H9 (cell line): ENCODE measurements around the gene PPP1R16B. TPM values are rescaled to one million over a fixed set of nuclear protein-coding genes. Genes with fewer than 3 reads are reported as not detected.

Experiments
- DNase-seq: peaks from one replicate; pipeline ENCODE4 v3.0.0-alpha.2; 2017
- H2AFZ ChIP-seq: one replicate; pipeline ENCODE4 v1.6.1; 2013; ENCODE audit warnings: mild to moderate bottlenecking, low read length, control low read depth, moderate library complexity
- H2AK5ac ChIP-seq: 2 replicates; pipeline ENCODE4 v1.6.1; 2013; ENCODE audit warnings: low read length, control low read depth, mixed read lengths; ENCODE audit not compliant: insufficient read length
- H2BK120ac ChIP-seq: one replicate; pipeline ENCODE4 v1.6.1; 2013; ENCODE audit warnings: low read depth, mild to moderate bottlenecking, low read length, control low read depth, inconsistent platforms; ENCODE audit not compliant: poor library complexity, severe bottlenecking
- H2BK12ac ChIP-seq: 2 replicates; pipeline ENCODE4 v1.6.1; 2013; ENCODE audit warnings: low read length, control low read depth, mixed read lengths, low read depth; ENCODE audit not compliant: insufficient read length
- H2BK15ac ChIP-seq: 2 replicates; pipeline ENCODE4 v1.6.1; 2013; ENCODE audit warnings: low read depth, low read length, control low read depth
- H2BK20ac ChIP-seq: one replicate; pipeline ENCODE4 v1.6.1; 2013; ENCODE audit warnings: low read depth, mild to moderate bottlenecking, low read length, control low read depth, inconsistent platforms; ENCODE audit not compliant: poor library complexity, severe bottlenecking
- H2BK5ac ChIP-seq: 2 replicates; pipeline ENCODE4 v1.6.1; 2013; ENCODE audit warnings: low read length, control low read depth, mixed read lengths; ENCODE audit not compliant: insufficient read length
- H3K14ac ChIP-seq: 2 replicates; pipeline ENCODE4 v1.6.1; 2013; ENCODE audit warnings: low read length, control low read depth; ENCODE audit not compliant: insufficient read depth
- H3K18ac ChIP-seq: 2 replicates; pipeline ENCODE4 v1.6.1; 2013; ENCODE audit warnings: low read depth, mild to moderate bottlenecking, mixed read lengths, low read length, control low read depth; ENCODE audit not compliant: insufficient read length
- H3K23ac ChIP-seq: 2 replicates; pipeline ENCODE4 v1.6.1; 2013; ENCODE audit warnings: low read length, control low read depth, mixed read lengths, low read depth; ENCODE audit not compliant: insufficient read length
- H3K23me2 ChIP-seq: 2 replicates; pipeline ENCODE4 v1.6.1; 2013; ENCODE audit warnings: low read depth, mild to moderate bottlenecking, mixed read lengths, low read length, control low read depth; ENCODE audit not compliant: insufficient read length, poor library complexity, severe bottlenecking
- H3K27ac ChIP-seq: 2 replicates; pipeline ENCODE4 v1.5.1; 2013; ENCODE audit warnings: low read length, control low read depth, mixed read lengths, low read depth; ENCODE audit not compliant: insufficient read length
- H3K27me3 ChIP-seq: 2 replicates; pipeline ENCODE4 v1.6.1; 2013; ENCODE audit warnings: low read length, control low read depth, inconsistent platforms; ENCODE audit not compliant: insufficient read depth
- H3K4ac ChIP-seq: 2 replicates; pipeline ENCODE4 v1.6.1; 2013; ENCODE audit warnings: low read depth, mild to moderate bottlenecking, control low read depth, inconsistent platforms, low read length, moderate library complexity
- H3K4me1 ChIP-seq: 2 replicates; pipeline ENCODE4 v1.6.1; 2013; ENCODE audit warnings: low read length, control low read depth, inconsistent platforms; ENCODE audit not compliant: insufficient read depth
- H3K4me2 ChIP-seq: 2 replicates; pipeline ENCODE4 v1.6.1; 2013; ENCODE audit warnings: low read length, control low read depth, mixed read lengths; ENCODE audit not compliant: insufficient read length, insufficient read depth
- H3K56ac ChIP-seq: 2 replicates; pipeline ENCODE4 v1.6.1; 2013; ENCODE audit warnings: low read depth, mild to moderate bottlenecking, mixed read lengths, low read length, control low read depth; ENCODE audit not compliant: insufficient read length
- H3K79me1 ChIP-seq: 2 replicates; pipeline ENCODE4 v1.6.1; 2013; ENCODE audit warnings: low read depth, mild to moderate bottlenecking, moderate library complexity, low read length, control low read depth, inconsistent platforms; ENCODE audit not compliant: insufficient read depth, poor library complexity, severe bottlenecking
- H3K79me2 ChIP-seq: 2 replicates; pipeline ENCODE4 v1.6.1; 2013; ENCODE audit warnings: low read length, control low read depth, inconsistent platforms; ENCODE audit not compliant: insufficient read depth
- H3K9ac ChIP-seq: 2 replicates; pipeline ENCODE4 v1.6.1; 2013; ENCODE audit warnings: low read length, control low read depth, mixed read lengths; ENCODE audit not compliant: insufficient read length; ENCODE audit errors: extremely low read depth
- H3K9me3 ChIP-seq: one replicate; pipeline ENCODE4 v1.6.1; 2013; ENCODE audit warnings: low read depth, low read length, inconsistent platforms; ENCODE audit not compliant: control insufficient read depth
- H3T11ph ChIP-seq: one replicate; pipeline ENCODE4 v1.6.1; 2013; ENCODE audit warnings: mild to moderate bottlenecking, low read length, control low read depth, inconsistent platforms
- H4K20me1 ChIP-seq: one replicate; pipeline ENCODE4 v1.6.1; 2013; ENCODE audit not compliant: control insufficient read depth, insufficient read length, insufficient read depth
- H4K5ac ChIP-seq: 2 replicates; pipeline ENCODE4 v1.6.1; 2013; ENCODE audit warnings: low read depth, mild to moderate bottlenecking, mixed read lengths, low read length, control low read depth; ENCODE audit not compliant: insufficient read length
- H4K8ac ChIP-seq: replicated peaks from 2 replicates; pipeline ENCODE4 v1.6.1; 2013; ENCODE audit warnings: low read length, control low read depth, mixed read lengths, low read depth; ENCODE audit not compliant: insufficient read length
- H4K91ac ChIP-seq: 2 replicates; pipeline ENCODE4 v1.6.1; 2013; ENCODE audit warnings: low read depth, mild to moderate bottlenecking, moderate library complexity, mixed read lengths, low read length, control low read depth; ENCODE audit not compliant: insufficient read length
- H3K27ac Mint-ChIP-seq, 3 experiments: 2 replicates in 2 of 3; 3 replicates in 1 of 3; pipeline ENCODE4 v1.8.0; 2020 to 2021; ENCODE audit warnings: mixed read lengths in 3 of 3, mild to moderate bottlenecking in 1 of 3, moderate library complexity in 1 of 3
- H3K27me3 Mint-ChIP-seq: 2 replicates; pipeline ENCODE4 v1.8.0; 2021; ENCODE audit warnings: low read depth, mild to moderate bottlenecking, moderate library complexity, mixed read lengths
- H3K36me3 Mint-ChIP-seq, 3 experiments: 2 replicates in 2 of 3; 3 replicates in 1 of 3; pipeline ENCODE4 v1.8.0; 2020 to 2021; ENCODE audit warnings: low read depth in 3 of 3, mixed read lengths in 3 of 3; ENCODE audit not compliant: insufficient read depth in 1 of 3
- H3K4me1 Mint-ChIP-seq, 2 experiments: 2 replicates each; pipeline ENCODE4 v1.8.0; 2020; ENCODE audit warnings: mixed read lengths in 2 of 2
- H3K4me3 Mint-ChIP-seq, 2 experiments: 2 replicates in 1 of 2; 3 replicates in 1 of 2; pipeline ENCODE4 v1.8.0; 2020 to 2021; ENCODE audit warnings: mild to moderate bottlenecking in 2 of 2, mixed read lengths in 2 of 2, moderate library complexity in 1 of 2
- H3K9me3 Mint-ChIP-seq, 2 experiments: 2 replicates in 1 of 2; 3 replicates in 1 of 2; pipeline ENCODE4 v1.8.0; 2020; ENCODE audit warnings: mild to moderate bottlenecking in 2 of 2, mixed read lengths in 2 of 2, moderate library complexity in 1 of 2
- total RNA-seq: library from RNA; stranded (reverse); gene quantifications from 2 replicates; pipeline ENCODE4 v1.2.1, GENCODE V29; 2021
- TF ChIP-seq, protein P1 (sequence below): fragments of 200-600 bp; sonication (generic); conservative IDR thresholded peaks from 3 replicates; pipeline ENCODE4 v1.8.0; 2021; ENCODE audit warnings: antibody characterized with exemption, mild to moderate bottlenecking

The PPP1R16B gene
- total RNA-seq, 1 experiment from 2014 or later, result 8.2 TPM

DNA sequence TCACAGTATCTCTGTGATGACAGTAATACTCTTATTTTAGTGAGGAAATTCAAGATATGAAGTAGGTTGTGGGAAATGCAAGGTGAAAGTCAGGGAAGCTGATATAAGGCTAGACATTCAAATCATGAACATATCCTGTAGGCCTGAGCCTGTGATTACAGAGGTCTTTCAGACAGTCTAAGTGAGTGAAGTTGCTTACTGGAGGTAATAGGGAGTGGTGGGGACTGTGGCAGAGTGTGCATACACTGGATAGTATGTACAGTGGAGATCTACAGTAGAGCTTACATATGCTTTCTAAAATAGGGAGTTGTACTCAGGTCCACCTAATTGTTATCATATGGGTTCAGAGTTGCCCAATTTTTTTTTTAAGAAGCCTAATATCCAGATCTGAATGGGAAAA lies 159.8 kb downstream of the PPP1R16B start:
- H3T11ph ChIP-seq, result no peak overlapping the region
- H3K79me1 ChIP-seq, result peaks cover 8% of the 10 kb centered on the region
- no peak overlapping the region for H2AK5ac ChIP-seq
- no peak overlapping the region for H3K56ac ChIP-seq
- no peak overlapping the region for H4K8ac ChIP-seq
- TF ChIP-seq, protein P1, sequence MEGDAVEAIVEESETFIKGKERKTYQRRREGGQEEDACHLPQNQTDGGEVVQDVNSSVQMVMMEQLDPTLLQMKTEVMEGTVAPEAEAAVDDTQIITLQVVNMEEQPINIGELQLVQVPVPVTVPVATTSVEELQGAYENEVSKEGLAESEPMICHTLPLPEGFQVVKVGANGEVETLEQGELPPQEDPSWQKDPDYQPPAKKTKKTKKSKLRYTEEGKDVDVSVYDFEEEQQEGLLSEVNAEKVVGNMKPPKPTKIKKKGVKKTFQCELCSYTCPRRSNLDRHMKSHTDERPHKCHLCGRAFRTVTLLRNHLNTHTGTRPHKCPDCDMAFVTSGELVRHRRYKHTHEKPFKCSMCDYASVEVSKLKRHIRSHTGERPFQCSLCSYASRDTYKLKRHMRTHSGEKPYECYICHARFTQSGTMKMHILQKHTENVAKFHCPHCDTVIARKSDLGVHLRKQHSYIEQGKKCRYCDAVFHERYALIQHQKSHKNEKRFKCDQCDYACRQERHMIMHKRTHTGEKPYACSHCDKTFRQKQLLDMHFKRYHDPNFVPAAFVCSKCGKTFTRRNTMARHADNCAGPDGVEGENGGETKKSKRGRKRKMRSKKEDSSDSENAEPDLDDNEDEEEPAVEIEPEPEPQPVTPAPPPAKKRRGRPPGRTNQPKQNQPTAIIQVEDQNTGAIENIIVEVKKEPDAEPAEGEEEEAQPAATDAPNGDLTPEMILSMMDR, result no peak
- H3K79me2 ChIP-seq, result peaks cover 9% of the 10 kb centered on the region
- Mint-ChIP-seq H3K36me3 (peaks cover 8 to 22% (median 12%) of the 10 kb centered on the region in 3 experiments; a peak in 6 of 7 replicates), H3K27ac (no peak overlapping the region), H3K4me1 (peaks cover 21 to 29% of the 10 kb centered on the region in 2 experiments), H3K4me3 (no peak overlapping the region), H3K27me3 (no peaks in the 10 kb centered on the region), H3K9me3 (no peaks in the 10 kb centered on the region; a peak in 1 of 5 replicates)
- H2AFZ ChIP-seq, result no peak overlapping the region
- H2BK15ac ChIP-seq, result no peak overlapping the region
- no peak overlapping the region for H3K23ac ChIP-seq
- H3K27me3 ChIP-seq, result no peaks in the 10 kb centered on the region
- no peak overlapping the region for H3K18ac ChIP-seq
- no peak overlapping the region for H2BK12ac ChIP-seq
- no peaks in the 10 kb centered on the region for H3K9me3 ChIP-seq
- no peaks in the 10 kb centered on the region for H4K20me1 ChIP-seq
- H4K91ac ChIP-seq, result no peak overlapping the region
- no peak overlapping the region for H4K5ac ChIP-seq
- no peak overlapping the region for H2BK20ac ChIP-seq
- H2BK5ac ChIP-seq, result no peak overlapping the region
- no peak overlapping the region for H2BK120ac ChIP-seq
- no peak overlapping the region for H3K4me2 ChIP-seq
- no peak overlapping the region for H3K14ac ChIP-seq
- H3K27ac ChIP-seq, result no peak overlapping the region
- H3K23me2 ChIP-seq, result no peaks in the 10 kb centered on the region
- H3K9ac ChIP-seq, result no peak overlapping the region
- no peak overlapping the region for H3K4ac ChIP-seq
- DNase-seq, result no peak
- no peaks in the 10 kb centered on the region; the same call in 1 of the 2 replicates for H3K4me1 ChIP-seq
